GM19025 (cell line): ENCODE data around the gene DYNC1H1.
"Not testable (repeated sequence)": the region's sequence is repeated elsewhere in the genome, so short reads cannot be mapped to it uniquely, and the experiment has no call there.

ENCODE experiments used
- ATAC-seq: cut with Tn5 transposase; IDR thresholded peaks from one replicate; pipeline ENCODE4 v1.9.1; 2021; ENCODE audit warnings: mild to moderate bottlenecking, low read depth, moderate library complexity; ENCODE audit not compliant: unreplicated experiment

The DYNC1H1 gene

DNA sequence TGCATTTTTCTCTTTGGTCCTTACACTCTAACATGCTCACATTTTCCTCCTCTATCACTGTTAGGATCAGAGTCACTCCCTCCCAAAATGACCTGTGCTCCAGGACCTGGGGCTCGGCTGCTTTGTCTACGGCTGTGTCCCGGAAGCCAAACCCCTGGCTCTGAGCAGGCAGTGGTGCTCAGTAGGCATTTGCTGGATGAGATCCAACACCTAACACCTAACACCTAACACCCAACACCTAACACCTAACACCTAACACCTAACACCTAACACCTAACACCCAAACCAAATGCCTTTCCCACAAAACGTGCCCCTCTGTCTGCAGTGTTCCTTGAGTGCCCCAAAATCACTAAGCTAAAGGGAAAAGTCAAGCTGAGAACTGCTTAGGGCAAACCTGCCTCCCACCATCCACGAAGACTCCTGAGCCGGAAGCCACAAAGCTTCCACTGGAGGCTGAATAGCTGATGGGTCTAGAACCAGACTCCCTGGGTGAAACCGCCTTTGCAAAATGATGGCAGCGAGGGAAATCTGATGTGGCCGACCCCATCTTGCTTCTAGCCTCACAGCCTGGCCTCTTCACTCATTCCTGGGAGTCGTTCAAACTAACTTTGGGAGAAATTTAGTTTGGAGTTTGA, 93.2 kb downstream of the DYNC1H1 start:
- ATAC-seq, result no peak

DNA sequence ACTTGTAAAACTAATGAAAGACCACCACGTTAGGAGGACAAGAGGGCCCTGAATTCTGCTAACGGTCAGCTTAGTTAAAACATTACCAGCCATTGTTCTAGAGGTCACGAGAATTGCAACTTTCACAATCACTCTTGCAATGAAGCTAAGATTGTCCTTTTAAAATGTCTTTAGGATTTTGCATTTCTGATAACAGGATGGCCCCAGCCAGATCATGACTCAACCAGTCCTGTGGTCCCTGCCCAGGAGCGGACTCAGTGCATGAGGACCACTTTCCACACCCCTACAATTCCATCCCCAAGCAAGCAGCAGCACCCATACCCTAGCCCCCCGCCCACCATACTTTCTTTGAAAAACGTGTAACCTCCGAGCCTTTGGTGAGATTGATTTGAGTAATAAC, 93.8 kb downstream of the DYNC1H1 start:
- no peak for ATAC-seq

DNA sequence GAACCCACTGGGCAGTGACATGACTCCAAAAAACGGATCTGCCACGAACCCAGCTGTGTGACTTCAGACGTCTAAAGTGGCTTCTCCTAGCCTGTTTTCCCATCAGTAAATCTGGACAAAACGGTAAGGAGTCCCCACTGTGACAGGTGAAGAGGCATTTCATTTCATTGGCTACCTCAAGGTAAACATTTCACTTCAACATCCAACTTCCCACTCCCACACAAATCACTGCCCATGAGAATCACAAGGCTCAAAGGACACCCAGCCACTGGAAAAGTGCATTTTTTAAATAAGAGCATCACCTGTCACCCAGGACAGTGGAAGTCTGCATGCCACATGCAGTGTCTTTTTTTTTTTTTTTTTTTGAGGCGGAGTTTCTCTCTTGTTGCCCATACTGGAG, 94.6 kb downstream of the DYNC1H1 start:
- ATAC-seq, result no peak

DNA sequence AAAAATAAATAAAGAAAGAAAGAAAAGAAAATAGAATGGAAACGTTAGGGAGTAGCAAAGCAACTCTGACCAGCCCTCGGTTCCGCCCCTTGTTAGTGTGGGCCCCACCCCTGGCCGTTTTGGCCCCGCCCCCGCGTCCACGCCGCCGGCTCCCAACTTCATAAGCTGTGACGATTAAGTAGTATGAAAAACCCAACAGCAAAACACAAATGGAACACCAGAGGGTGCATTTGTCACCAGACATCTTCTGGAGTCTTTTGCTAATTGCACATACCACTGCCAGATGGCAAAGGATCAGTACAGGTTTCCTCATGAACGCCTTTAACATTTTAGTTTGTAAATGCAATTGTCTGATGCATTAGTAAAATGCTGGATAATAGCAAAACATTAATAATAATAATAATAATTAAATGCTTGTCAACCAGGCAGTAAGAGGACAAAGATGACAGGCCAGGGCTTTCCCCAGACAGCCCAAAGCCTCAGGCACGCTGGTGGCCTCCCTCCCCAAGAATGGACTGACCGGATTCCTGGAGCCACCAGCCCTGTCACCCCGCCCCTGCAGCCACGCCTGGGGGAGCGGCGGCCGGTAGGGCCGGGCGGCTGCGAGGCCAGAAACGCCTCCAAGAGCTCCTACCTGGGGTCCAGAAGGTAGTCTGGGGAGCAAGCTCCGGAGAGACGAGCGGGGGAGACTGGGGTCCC, 98.9 kb downstream of the DYNC1H1 start:
- ATAC-seq, result no peak

DNA sequence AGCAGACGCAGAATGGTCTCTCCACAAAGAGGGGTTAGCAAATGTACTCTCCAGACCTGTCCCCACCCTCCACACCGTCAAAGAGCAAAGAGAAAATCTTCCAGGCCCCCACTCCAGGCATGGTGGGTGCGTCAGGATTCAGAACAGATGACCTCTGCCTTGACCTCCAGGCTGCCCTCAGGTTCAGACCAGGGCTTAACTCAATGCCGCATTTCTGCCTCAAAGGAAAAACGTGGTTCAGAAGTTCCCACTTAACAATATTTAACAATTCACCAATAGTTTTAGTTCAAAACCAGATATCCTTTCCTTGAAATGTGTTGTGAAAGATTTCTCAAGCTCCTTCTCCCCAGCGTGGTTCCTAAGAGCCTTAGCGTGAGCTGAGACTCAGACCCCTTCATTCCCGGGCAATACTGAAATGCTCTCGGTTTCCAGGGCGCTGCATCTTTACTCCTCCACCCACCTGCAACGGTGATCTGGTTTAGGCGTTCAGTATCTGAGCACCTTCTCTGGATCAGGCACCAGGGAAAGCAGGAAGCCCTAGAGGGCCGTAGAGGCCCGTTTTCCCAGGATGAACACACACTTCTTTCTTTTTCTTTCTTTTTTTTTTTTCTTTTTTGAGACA, 99.5 kb downstream of the DYNC1H1 start:
- no peak for ATAC-seq

DNA sequence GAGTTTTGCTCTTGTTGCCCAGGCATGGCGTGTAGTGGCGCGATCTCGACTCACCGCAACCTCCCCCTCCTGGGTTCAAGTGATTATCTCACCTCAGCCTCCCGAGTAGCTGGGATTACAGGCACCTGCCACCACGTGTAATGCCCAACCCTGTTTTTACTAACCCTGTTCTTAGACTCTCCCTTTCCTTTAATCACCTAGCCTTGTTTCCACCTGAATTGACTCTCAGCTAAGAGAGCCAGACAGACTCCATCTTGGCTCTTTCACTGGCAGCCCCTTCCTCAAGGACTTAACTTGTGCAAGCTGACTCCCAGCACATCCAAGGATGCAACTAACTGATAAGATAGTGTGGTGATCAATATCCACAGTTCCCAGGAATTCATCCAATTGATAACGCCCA, 100.2 kb downstream of the DYNC1H1 start:
- not testable (repeated sequence) for ATAC-seq

DNA sequence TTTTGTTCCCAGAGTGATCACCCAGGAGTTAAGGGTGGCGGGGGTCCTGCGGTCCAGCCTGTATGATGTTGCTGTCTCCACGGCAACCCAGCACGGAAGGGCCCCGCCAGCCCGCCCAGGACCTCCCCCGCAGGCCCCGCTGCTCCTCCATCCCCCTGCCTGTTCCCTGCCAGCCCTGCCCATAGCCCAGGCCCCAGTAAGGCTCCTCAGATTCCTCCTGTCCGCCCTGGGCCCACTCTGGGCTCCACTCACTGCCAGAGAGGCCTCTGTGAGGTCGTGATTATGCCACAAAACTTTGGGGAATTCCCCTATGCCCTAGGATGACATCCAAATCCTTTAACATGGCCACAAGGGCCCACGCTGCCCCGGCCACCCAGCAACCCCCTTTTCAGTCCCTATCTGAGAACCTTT, 101.7 kb downstream of the DYNC1H1 start:
- no peak for ATAC-seq

DNA sequence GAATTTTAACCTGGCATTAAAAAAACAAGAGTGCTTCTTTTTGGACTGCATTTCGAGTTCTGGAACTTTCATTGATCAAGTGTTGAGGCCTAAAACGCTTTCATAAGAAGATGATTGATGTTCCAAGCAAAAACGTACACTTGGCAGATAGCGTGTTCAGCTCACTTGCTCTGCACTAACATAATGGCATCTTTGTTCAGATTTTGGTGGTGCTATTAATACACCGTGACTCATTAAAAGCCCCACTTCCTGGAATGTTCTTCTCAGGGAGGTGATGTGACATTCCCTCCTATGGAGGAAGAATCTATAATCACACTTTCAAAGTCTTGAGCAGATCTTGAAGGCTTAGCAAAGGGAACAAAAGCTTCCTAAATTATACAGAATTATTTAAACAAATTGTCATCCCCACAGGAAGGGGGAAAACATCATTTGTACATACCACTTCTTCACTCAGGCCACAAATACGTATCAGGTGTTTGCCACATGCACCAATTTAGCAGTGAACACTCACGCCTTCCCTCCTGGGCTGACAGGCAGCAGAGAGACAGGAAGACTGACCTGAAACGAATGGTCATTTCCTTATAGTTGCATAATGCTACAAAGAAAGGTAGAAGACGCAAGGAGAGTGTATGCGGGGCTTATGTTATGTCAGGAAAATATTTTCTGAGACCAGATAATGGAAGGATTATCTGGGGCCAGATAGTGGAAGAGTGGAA, 107.1 kb downstream of the DYNC1H1 start:
- ATAC-seq, result no peak

DNA sequence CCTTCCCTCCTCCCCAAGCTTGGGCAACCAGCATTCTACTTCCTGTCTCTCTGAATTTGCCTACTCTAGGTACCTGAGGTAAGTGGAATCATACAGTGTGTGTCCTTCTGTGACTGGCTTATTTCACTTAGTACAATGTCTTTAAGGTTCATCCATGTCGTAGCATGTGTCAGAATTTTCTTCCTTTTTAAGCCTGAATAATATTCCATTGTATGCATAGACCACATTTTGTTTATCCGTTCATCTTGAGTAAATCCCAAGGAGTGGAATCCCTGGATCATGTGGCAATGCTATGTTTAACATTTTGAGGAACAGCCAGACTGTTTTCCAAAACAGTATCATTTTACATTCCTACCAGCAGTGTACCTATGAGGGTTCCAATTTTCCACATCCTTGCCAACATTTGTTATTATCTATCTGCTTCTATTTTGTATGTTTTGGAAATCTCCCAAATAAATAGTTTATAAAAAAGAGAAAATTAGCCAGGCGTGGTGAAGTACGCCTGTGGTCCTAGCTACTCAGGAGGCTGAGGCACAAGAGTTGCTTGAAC, 110.1 kb downstream of the DYNC1H1 start:
- no peak for ATAC-seq

DNA sequence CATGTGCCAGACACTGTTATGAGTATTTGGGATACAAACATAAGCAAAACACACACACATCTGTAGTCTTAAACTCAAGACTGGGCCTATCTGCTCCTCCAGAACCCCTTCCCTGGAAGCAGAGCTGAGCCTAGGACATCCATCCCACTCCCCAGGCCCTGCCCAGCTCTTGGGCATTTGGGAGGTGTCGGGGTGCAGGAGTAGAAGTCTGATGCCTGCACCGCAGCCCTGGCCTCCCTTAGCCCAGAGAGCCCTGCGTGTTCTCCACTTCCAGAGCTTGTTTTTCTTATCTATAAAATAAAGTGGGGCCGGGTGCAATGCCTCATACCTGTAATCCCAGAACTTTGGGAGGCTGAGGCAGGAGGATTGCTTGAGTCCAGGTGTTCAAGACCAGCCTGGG, 110.8 kb downstream of the DYNC1H1 start:
- no peak for ATAC-seq

DNA sequence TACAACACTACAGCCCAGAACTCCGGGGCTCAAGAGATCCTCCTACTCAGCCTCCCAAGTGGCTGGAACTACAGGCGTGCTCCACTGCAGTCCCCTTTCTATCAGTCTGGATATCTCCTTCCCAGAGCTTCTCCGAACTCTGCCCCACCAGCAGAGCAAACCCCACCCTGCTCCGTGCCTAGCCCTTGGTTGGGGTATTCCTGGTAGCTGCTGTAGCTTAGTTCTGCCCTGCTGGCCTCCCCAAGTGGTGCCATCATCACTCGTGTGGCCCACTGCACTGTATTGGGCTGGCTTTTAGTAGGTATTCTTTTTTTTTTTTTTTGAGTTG, 113.0 kb downstream of the DYNC1H1 start:
- ATAC-seq, result no peak

DNA sequence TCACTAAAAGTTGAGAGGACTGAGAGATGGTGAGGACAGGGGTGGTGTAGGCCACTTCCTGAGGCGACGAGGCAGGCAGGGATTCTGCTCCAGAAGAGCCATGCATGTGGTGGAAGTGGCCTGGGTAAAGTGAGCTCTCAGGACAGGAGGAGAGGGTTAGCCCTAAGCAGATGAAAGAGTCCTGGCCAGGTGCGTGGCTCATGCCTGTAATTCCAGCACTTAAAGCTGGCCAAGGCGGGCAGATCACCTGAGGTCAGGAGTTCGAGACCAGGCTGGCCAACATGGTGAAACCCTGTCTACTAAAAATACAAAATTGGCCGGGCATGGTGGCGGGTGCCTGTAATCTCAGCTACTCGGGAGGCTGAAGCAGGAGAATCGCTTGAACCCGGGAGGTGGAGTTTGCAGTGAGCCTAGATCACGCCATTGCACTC, 114.0 kb downstream of the DYNC1H1 start:
- not testable (repeated sequence) for ATAC-seq

DNA sequence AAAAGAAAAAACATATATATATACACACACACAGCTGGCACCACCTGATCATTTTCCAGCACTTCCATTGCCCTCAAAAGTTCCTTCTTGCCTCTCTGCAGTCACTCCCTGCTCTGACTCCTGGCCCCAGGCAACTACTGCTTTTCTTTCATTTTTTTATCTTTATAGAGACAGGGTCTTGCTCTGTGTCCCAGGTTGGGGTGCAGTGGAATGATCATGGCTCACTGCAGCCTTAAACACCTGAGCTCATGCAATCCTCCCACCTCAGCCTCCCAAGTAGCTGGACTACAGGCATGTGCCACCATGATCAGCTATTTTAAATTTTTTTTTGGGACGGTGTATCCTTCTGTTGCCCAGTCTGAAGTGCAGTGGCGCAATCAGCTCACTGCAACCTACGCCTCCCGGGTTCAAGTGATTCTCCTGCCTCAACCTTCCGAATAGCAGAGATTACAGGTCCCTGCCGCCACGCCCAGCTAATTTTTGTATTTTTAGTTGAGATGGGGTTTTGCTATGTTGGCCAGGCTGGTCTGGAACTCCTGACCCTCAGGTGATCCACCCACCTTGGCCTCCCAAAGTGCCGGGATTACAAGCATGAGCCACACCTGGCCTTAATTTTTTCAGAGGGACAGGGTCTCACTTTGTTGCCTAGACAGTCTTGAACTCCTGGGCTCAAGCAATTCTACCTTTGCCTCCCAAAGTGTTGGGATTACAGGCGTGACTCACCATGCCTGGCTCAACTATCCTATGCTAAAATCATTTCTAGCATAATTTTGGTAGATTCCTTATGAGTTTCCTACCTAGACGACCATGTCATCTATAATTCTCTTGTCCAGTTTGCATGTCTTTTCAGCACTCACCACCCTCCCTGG, 114.7 kb downstream of the DYNC1H1 start:
- no peak for ATAC-seq

DNA sequence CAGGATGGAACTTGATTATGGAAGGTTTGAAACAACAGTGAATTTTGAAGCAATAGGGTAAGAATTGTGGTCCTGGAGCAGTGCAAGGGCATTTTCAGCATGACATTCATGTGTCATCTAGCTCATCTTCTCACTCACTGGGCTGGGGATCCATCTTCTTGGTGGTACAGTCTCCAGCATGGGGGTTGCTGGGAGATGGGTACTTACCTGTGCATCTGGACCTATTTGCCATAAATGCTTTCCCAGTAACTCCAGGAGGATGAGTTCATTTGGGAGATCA, 115.3 kb downstream of the DYNC1H1 start:
- ATAC-seq, result no peak

DNA sequence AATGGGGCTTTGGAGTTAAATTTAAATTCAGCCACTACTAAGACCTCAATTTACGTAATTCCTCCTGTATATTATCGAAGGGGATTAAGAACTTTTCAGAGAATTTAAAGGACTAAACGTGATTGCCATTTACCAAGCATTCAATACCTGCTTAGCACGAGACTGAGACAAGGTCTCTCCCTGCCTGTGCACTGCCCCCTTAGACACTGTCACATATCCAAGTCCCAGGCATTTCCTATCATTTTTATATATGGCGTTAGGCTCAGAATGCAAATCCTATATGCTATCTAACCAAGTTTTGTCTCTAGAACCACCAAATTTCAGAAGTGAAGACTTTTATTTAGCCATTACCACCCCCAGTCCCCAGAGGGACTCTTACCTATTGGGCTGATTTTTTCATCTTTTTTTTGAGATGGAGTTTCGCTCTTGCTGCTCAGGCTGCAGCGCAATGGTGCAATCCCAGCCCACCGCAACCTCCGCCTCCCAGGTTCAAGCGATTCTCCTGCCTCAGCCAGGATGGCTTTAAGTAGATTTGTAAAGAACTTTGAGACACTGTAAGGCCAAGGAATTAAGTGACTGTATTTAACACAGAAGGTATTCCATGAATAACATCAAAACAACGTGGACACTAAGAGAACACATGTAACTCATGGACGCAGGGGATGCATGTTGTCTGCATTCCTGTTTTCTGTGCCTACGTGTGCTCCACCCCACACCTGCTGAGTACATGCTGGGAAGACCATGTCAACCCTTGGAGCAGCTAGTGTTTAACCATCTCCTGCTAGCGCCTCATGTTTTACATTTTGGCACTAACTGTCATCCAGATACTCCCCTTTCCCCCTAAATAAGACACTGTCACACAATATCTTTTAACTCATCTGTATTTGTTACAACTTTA, 116.1 kb downstream of the DYNC1H1 start:
- no peak for ATAC-seq

DNA sequence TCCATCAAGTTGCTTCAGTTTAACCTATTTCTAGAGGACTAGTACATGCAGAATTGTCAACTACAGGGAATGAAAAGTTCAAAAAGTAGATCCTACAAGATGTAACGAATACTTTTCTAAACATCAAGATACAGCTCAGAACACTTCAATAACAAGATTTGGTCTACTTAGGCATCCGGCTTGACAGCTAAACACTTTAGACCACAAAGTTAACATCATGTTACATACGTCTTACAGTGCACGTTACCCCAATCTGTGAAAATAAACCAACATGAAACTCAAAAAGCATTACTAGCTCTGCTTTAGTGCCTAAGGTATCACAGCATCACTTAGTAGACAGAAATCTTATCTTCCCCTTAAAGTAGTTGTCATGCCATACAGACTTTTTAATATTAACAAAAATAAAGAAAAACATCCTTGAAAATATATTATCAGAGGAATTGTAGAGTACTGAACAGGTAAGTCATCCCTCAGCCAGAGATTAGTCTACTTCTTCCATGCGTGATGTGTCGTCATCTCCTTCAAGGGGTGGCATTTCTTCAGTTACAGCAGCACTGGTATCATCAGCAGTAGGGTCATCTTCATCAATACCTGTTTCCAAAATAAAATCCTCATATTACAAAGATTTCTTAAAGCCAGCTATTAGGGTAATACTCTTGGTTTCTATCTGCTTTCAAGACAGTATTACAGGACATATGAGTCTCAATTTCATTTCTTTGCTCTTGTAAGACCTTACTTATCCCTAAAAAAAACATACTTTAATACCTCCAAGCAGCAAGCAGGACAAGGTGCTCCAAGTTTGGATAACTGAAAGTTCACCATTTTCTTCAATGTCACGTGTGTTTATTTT, 117.1 kb downstream of the DYNC1H1 start:
- no peak for ATAC-seq

DNA sequence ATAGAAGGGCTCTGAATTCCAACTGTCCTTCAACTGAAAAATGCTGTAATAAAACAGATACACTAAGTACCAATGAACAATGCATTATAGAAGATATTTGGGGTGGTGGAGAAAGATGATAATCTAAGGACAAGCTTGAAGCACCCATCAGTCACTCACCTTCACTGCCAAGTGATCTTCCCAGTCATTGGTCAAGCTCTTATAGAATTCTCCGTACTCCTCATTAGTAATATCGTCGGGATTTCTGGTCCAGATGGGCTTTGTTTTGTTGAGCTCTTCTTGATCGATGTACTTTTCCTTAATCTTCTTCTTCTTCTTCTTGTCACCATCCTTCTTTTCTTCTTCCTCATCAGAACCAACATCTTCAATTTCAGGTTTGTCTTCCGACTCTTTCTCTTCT, 120.1 kb downstream of the DYNC1H1 start:
- ATAC-seq, result not testable (repeated sequence)

DNA sequence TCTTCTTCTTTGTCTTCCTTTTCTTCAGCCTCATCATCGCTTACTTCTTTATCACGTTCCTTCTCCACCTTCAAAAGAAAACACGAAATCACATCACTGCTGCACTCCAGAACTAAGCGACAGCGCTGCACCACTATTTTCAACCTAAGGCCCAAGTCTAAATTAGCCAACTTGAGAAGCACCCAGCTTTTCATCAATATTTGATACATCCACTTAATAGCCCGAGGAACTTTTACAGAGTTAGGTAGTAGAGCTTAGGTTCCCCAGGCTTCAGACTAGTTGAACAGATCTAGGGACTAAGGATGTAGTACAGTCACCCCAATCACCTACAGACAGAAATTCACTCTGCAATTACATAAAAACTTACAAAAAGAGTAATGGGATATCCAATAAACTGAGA, 120.6 kb downstream of the DYNC1H1 start:
- ATAC-seq, result no peak

DNA sequence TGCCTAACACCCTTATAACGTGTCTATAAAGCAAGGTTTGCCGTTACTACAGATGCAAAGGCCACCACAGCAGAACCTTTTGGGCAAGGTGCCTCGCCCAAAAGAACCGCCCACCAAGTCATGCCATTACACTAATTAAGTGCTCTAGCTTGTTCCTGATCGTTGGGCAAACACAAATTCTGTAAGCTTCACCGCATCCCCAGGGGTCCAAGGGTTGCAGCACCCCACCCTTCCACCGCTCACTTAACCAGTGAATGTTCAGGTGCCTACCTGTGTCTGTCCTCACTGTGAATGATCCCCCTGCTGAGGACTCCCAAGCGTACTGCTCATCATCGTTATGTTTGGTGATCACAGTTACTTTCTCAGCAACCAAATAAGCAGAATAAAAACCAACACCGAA, 121.1 kb downstream of the DYNC1H1 start:
- ATAC-seq, result no peak
